Measurements from ENCODE around the gene SLC25A30.

Gene SLC25A30, protein sequence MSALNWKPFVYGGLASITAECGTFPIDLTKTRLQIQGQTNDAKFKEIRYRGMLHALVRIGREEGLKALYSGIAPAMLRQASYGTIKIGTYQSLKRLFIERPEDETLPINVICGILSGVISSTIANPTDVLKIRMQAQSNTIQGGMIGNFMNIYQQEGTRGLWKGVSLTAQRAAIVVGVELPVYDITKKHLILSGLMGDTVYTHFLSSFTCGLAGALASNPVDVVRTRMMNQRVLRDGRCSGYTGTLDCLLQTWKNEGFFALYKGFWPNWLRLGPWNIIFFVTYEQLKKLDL

GRCh38 chr13:45417790-45418534 lies at the start of gene SLC25A30:
TSS of gene SLC25A30 (minus strand) at chr13:45418373. CDS start at chr13:45411425, 6,948 bp downstream.
- peak; percentile 91 for DNase-seq (ENCODE audit: low spot score)

DNA sequence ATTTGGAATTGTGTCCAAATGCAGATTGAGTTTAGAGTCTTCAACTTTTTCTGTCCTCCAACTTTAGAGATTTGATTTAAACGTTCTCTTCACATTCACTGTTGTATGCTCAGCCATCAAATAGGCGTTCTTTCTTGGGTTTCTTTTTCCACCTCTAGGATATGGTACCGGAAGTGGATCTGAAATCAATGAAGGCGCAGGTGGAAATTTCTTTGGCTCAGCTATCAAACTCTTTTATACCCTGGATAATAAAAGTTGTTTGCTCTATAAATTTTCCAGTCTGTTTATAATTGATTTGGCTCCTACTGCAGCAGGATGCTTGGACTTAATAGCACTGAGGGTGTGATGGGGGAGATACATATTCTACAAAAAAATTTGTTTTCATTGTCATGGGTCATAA lies 48.2 kb upstream of the SLC25A30 start:
- DNase-seq (ENCODE audit: low spot score), result no peak

DNA sequence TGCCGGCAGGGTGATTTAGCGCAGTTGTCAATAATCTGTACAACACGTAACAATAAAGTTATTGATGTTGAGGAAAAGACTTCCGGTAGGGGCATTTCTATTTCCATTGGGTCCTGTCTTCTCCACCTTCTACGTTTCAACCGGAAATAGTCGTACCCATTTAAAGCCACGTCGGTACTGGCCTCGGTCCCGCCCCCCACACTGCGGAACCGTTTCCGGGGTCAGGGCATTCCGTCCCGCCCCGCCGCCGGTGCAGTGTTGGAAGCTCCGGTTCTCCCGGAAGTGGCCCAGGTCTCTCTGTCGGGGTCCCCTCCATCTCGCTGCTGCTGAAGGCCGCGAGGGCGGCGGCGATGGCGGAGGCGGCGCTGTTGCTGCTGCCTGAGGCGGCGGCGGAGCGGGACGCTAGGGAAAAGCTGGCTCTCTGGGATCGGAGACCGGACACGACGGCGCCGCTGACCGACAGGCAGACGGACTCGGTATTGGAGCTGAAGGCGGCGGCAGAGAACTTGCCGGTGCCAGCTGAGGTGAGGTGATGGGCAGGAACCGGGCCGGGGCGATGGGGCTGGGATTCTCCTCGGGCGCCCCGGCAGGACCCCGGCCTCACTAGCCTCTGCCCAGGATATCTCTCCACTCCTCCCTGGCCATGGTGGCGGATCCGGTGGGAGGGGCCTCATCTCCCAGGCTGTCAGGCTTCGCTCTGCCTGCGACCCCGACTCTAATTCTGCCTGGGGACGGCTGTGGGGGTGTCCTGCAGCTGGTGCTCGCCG lies 46.7 kb upstream of the SLC25A30 start, which contains the start of gene COG3:
TSS of gene COG3 (plus strand) at position 253 of the 767 bp plus-strand sequence. CDS start at position 351, 98 bp downstream.
- DNase-seq (ENCODE audit: low spot score), result peak; percentile 98

GRCh38 chr13:45464141-45464686 lies 46.0 kb upstream of the SLC25A30 start:
- DNase-seq (ENCODE audit: low spot score), result no peak

DNA sequence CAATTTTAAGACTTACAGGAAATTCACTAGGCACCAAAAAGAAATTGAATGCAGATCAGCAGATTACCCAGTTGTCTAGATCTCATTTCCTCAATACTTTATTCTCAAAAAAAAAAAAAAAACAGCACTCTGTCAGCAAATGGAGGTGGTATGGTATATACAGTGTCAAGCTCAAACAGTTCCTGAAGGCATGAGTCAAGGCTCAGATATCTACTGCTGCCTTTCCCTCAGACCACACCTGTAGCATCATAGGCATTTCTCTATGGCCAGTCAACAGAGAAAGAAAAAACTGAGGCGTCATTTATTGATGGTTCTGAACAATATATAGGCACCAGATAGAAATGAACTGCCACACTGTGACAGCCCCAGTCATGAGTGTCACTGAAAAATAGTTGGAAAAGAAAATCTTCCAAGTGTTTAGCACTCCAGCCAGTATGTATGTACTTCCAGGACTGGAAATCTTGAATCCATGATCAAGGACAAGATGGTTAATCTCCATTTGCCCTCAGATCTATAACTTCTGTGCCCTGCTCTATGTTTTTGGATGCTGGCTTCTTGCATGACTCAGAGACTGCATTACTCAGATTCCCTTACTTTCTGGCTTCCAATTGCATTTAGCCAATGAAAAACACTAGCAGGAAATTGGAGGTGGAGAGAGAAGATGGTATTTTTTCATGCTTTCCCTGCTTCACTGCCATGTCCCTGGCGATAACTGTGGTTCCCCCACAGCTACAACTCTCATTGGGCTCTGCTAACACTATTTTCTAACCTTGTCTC lies 38.2 kb upstream of the SLC25A30 start:
- DNase-seq (ENCODE audit: low spot score), result no peak

DNA sequence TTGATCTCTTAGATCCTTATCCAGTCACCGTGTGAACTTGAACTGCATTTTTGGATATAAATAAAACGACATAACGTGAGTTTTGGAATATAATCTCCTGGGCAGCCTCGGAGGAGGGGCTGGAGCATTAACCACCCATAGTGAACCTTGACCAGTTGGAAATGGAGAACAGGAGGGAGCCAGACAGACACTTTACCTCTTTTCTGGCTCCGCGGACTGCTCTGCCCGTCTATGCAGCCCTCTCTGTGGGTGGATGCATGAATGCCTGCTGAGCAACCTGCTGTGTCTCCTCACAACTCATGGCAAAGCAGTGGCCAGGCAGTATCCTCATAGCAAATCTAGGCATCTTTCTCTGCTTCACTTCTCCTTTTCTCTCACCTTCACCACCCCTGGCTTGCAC lies 36.0 kb upstream of the SLC25A30 start:
- DNase-seq (ENCODE audit: low spot score), result no peak

- no peak for DNase-seq (ENCODE audit: low spot score)
Measured at GRCh38 chr13:45451282-45451681, 33.1 kb upstream of the SLC25A30 start.

GRCh38 chr13:45448965-45449559 lies 30.9 kb upstream of the SLC25A30 start:
- no peak for DNase-seq (ENCODE audit: low spot score)

DNA sequence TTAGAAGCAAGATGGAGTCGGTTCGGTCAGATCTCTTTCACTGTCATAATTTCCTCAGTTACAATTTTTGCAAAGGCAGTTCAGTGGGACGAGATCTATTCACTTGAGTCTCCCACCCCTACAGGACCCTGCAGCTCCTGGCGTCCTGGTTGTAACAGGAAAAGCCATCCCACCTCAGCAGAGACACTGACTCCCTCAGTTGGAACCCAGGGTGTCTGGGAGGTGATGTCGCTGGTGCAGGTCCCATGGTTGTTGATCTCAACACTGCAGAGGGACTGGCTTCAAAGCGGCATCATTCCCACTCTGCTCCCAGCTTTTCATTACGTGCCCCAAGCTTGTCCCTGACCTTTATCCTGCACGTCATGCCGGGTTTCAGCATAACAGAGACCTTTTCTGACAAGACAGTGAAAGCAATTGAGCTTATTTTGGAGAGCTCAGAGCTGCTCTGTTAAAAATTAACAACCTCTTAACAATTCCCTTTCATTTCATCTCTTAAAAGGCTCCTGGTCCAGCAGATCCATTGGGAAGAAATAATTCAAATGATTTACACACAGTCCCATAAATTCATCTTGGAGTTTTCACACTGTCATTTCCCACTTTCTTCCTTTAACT lies 29.0 kb upstream of the SLC25A30 start:
- DNase-seq (ENCODE audit: low spot score), result no peak

- no peak for DNase-seq (ENCODE audit: low spot score)
Measured at GRCh38 chr13:45446181-45446580, 28.0 kb upstream of the SLC25A30 start.

- DNase-seq (ENCODE audit: low spot score), result no peak
Measured at GRCh38 chr13:45445053-45445452, 26.9 kb upstream of the SLC25A30 start.

- DNase-seq (ENCODE audit: low spot score), result peak; percentile 56
Measured at GRCh38 chr13:45441633-45442032, 23.5 kb upstream of the SLC25A30 start.

DNA sequence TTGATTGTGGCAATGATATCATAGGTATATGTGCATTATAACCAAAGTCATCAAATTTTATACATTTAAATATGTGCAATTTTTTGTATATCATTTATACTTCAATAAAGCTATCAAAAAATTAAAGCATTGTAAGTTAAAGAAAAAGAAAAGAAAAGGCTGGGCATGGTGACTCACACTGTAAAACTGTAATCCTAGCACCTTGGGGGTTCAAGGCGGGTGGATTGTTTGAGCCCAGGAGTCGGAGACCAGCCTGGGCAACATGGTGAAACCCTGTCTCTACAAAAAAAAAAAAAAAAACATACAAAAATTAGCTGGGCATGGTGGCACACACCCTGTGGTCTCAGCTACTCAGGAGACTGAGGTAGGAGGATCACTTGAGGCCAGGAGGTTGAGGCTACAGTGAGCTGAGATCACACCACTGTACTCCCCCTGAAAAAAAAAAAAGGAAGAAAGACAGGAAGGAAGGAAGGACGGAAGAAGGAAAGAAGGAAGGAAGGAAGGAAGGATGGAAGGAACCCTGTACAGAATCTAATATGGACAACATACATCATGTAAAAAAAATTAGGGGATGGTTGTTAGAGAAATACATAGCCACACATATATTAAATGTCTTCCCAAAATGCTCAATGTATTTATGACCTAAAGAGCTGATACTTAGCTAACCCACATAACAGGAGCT lies 21.7 kb upstream of the SLC25A30 start:
- DNase-seq (ENCODE audit: low spot score), result no peak

DNA sequence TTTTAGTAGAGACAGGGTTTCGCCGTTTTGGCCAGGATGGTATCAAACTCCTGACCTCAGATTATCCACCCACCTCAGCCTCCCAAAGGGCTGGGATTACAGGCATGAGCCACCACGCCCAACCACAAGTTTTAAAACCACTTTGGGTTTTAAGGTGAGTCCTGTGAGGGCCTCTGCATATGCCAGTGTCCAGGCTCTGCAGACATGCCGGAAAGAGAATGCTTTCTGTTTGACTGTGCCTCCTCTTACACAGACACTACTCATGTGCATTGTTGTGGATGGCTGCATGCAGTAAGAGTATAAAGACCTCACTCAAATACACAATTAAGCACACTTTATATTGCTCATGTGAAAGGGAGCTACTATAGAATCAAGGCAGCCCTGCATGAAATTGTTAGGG lies 20.8 kb upstream of the SLC25A30 start:
- DNase-seq (ENCODE audit: low spot score), result no peak

GRCh38 chr13:45437947-45438346 lies 19.8 kb upstream of the SLC25A30 start:
- DNase-seq (ENCODE audit: low spot score), result no peak

DNA sequence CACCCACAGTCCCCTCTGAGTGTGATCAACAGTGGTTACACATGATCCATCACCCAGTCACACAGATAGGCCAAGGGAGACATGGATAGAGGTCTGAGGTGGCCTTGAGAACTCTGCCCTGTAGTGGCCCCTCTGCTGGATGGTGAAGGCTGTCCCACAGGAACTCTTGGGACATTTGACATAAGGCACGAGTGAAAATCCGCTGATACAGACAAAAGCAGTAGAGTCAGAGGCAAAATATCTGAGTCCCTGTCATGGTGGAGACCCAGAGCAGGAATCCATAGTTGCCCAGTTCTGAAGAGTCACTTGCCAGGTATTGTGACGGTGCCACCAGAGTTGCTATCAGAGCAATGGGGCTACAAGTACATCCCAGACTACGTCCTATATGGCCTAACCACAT lies 18.8 kb upstream of the SLC25A30 start:
- no peak for DNase-seq (ENCODE audit: low spot score)

DNA sequence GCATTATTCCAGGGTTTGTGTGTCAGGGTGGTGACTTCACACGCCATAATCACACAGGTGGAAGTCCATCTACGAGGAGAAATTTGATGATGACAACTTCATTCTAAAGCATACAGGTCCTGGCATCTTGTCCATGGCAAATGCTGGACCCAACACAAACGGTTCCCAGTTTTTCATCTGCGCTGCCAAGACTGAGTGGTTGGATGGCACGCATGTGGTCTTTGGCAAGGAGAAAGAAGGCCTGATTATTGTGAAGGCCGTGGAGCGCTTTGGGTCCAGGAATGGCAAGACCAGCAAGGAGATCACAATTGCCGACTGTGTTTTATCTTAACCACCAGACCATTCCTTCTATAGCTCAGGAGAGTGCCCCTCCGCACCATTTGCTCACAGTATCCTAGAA lies 18.2 kb upstream of the SLC25A30 start:
- DNase-seq (ENCODE audit: low spot score), result no peak

DNA sequence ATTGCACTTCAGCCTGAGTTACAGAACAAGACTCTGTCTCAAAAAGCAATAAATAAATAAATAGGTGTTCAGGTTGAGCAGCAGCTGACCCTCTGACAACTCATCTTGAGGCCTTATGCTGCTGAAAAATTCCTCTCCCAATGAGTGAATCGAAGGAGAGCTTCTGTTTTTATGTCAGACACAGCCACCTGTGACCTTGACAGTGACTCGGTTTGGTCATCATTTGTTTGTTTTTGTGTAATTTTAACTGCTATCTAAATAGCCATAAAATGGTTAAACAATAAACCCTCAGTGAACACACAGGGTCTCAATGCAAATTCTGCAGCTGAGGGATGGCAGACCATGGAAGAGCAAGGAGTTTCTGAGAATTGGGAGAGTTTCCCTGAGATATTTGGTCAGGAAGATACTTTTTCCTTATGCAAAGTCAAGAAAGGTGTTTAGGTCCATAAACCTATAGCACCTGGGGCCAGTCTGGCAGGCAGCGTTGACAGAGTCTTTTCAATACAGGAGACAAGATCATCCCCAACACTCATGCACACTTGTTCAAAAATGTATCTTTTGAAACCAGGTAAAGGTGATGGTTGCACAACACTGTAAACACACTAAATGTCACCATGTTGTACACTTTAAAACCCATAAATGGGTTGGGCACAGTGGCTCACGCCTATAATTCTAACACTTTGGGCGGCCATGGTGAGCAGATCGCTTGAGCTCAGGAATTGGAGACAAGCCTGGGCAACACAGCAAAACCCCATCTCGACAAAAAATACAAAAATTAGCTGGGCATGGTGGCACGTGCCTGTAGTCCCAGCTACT lies 16.6 kb upstream of the SLC25A30 start:
- DNase-seq (ENCODE audit: low spot score), result no peak

DNA sequence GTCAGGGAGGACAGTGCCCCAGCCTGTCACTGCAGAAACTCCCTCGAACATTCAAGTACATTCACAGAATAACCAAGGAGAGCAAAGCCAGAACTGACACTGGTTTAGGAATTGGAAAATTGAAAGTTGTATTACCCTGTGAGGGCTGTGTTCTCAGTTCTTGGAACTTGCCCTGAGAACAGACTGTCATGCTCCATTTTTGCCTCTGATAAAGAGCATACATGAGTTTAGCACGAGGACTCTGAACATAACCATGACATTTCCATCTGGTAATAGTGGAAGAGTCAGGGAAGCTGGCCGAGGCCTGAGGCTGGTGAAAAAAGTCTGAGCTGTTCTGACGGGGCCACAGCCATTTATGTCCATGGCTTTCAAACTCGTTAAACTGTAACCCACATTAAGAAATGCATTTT lies 15.2 kb upstream of the SLC25A30 start:
- DNase-seq (ENCODE audit: low spot score), result no peak

Measured in NAMALWA (cell line).